Astrocyte (in vitro differentiated cells and primary cell): ENCODE data around the gene CHRNA5. TPM values are rescaled to one million over a fixed set of nuclear protein-coding genes. Genes with fewer than 3 reads are reported as not detected.

ENCODE experiments used
- DNase-seq: peaks from one replicate; pipeline ENCODE4 v3.0.0-alpha.2; 2010; ENCODE audit warnings: low read depth
- FAIRE-seq: peaks from 2 replicates; lab custom pipeline; 2011; peaks lifted over from hg19 to GRCh38; lab: Jason Lieb, UNC
- H2AFZ ChIP-seq: 2 replicates; pipeline ENCODE4 v1.6.0; 2012; ENCODE audit warnings: low read depth, low read length, inconsistent platforms
- H3K27ac ChIP-seq: 2 replicates; pipeline ENCODE4 v1.5.1; 2011; ENCODE audit warnings: low read depth, low read length, inconsistent platforms
- H3K27me3 ChIP-seq: 2 replicates; pipeline ENCODE4 v1.6.0; 2011; ENCODE audit warnings: low read length, inconsistent platforms; ENCODE audit not compliant: insufficient read depth
- H3K36me3 ChIP-seq: 2 replicates; pipeline ENCODE4 v1.5.1; 2011; ENCODE audit warnings: low read length, inconsistent platforms; ENCODE audit not compliant: insufficient read depth
- H3K4me1 ChIP-seq: 2 replicates; pipeline ENCODE4 v1.5.1; 2011; ENCODE audit warnings: low read length, inconsistent platforms; ENCODE audit not compliant: insufficient read depth
- H3K4me2 ChIP-seq: 2 replicates; pipeline ENCODE4 v1.6.0; 2012; ENCODE audit warnings: low read length, inconsistent platforms
- H3K4me3 ChIP-seq: 2 replicates; pipeline ENCODE4 v1.5.1; 2011; ENCODE audit warnings: low read depth, mild to moderate bottlenecking, low read length, inconsistent platforms; ENCODE audit not compliant: insufficient read depth
- H3K79me2 ChIP-seq: 2 replicates; pipeline ENCODE4 v1.6.0; 2012; ENCODE audit warnings: mild to moderate bottlenecking, low read length, inconsistent platforms; ENCODE audit not compliant: insufficient read depth
- H3K9ac ChIP-seq: 2 replicates; pipeline ENCODE4 v1.6.0; 2012; ENCODE audit warnings: mild to moderate bottlenecking, low read length, inconsistent platforms
- H3K9me3 ChIP-seq: 2 replicates; pipeline ENCODE4 v1.5.1; 2012; ENCODE audit warnings: low read depth, mild to moderate bottlenecking, low read length, inconsistent platforms; ENCODE audit not compliant: insufficient read depth
- H4K20me1 ChIP-seq: 2 replicates; pipeline ENCODE4 v1.6.0; 2012; ENCODE audit warnings: low read length, inconsistent platforms; ENCODE audit not compliant: insufficient read depth
- H3K27ac Mint-ChIP-seq: one replicate; pipeline ENCODE4 v1.8.0; 2021; ENCODE audit warnings: mild to moderate bottlenecking, mixed read lengths; ENCODE audit not compliant: unreplicated experiment
- H3K27me3 Mint-ChIP-seq: one replicate; pipeline ENCODE4 v1.8.0; 2021; ENCODE audit warnings: low read depth, mixed read lengths; ENCODE audit not compliant: unreplicated experiment
- H3K36me3 Mint-ChIP-seq: one replicate; pipeline ENCODE4 v1.8.0; 2021; ENCODE audit warnings: low read depth, mixed read lengths; ENCODE audit not compliant: unreplicated experiment
- H3K4me1 Mint-ChIP-seq: one replicate; pipeline ENCODE4 v1.8.0; 2021; ENCODE audit warnings: low read depth, mixed read lengths; ENCODE audit not compliant: unreplicated experiment
- H3K4me3 Mint-ChIP-seq: one replicate; pipeline ENCODE4 v1.8.0; 2021; ENCODE audit warnings: mild to moderate bottlenecking, moderate library complexity, mixed read lengths; ENCODE audit not compliant: unreplicated experiment
- H3K9me3 Mint-ChIP-seq: one replicate; pipeline ENCODE4 v1.8.0; 2021; ENCODE audit warnings: mild to moderate bottlenecking, mixed read lengths; ENCODE audit not compliant: unreplicated experiment
- CTCF ChIP-seq: IDR thresholded peaks from 2 replicates; pipeline ENCODE4 v1.5.1; 2011; ENCODE audit warnings: low read depth, mild to moderate bottlenecking, inconsistent platforms, low read length, moderate library complexity; ENCODE audit not compliant: insufficient read depth
- EZH2 ChIP-seq: IDR thresholded peaks from 2 replicates; pipeline ENCODE4 v1.6.1; 2012; ENCODE audit warnings: mild to moderate bottlenecking, low read length, inconsistent platforms; ENCODE audit not compliant: insufficient read depth
- total RNA-seq: library from RNA; stranded (reverse); gene quantifications from 2 replicates; pipeline ENCODE4 v1.2.1, GENCODE V29; 2021

CHRNA5 gene
- total RNA-seq, 1 donor from 2014 or later: 2.5 TPM

- H3K4me1 Mint-ChIP-seq: no peaks in the 10 kb centered on the region
Observed at GRCh38 chr15:78599189-78599588, 33.9 kb downstream of the CHRNA5 start.

GRCh38 chr15:78603467-78603866 is 38.1 kb downstream of the CHRNA5 start:
- Histone ChIP-seq H3K9ac (no peak overlapping the region), H3K9me3 (no peaks in the 10 kb centered on the region), H3K36me3 (no peaks in the 10 kb centered on the region), H3K4me3 (no peak overlapping the region), H3K79me2 (no peaks in the 10 kb centered on the region), H3K4me1 (no peaks in the 10 kb centered on the region), H2AFZ (no peak overlapping the region), H4K20me1 (no peaks in the 10 kb centered on the region), H3K4me2 (no peak overlapping the region), H3K27me3 (no peaks in the 10 kb centered on the region), H3K27ac (no peak overlapping the region)
- no peak for FAIRE-seq
- Mint-ChIP-seq H3K4me1 (no peaks in the 10 kb centered on the region), H3K27me3 (peaks cover 17% of the 10 kb centered on the region), H3K36me3 (peaks cover 5% of the 10 kb centered on the region), H3K9me3 (peaks cover 6% of the 10 kb centered on the region), H3K27ac (no peak overlapping the region), H3K4me3 (no peak overlapping the region)
- TF ChIP-seq EZH2 (no peak), CTCF (no peak)
- DNase-seq: no peak

More at GRCh38 chr15:78599189-78599588, 33.9 kb downstream of the CHRNA5 start:
- FAIRE-seq: no peak
- H2AFZ ChIP-seq: no peak overlapping the region
- H3K4me1 ChIP-seq: no peaks in the 10 kb centered on the region
- H3K27me3 ChIP-seq: no peaks in the 10 kb centered on the region
- H3K79me2 ChIP-seq: no peaks in the 10 kb centered on the region
- TF ChIP-seq CTCF: no peak
- no peak for TF ChIP-seq EZH2
- no peaks in the 10 kb centered on the region for H3K9me3 ChIP-seq
- no peak overlapping the region for H3K4me2 ChIP-seq
- no peak overlapping the region for H3K27ac ChIP-seq
- Mint-ChIP-seq H3K27ac (no peak overlapping the region), H3K36me3 (peaks cover 5% of the 10 kb centered on the region), H3K9me3 (peaks cover 2% of the 10 kb centered on the region), H3K27me3 (peaks cover 3% of the 10 kb centered on the region), H3K4me3 (no peak overlapping the region)
- H3K4me3 ChIP-seq: no peak overlapping the region
- DNase-seq: no peak
- no peak overlapping the region for H3K9ac ChIP-seq
- H4K20me1 ChIP-seq: no peaks in the 10 kb centered on the region
- no peaks in the 10 kb centered on the region for H3K36me3 ChIP-seq

GRCh38 chr15:78604420-78604819 is 39.1 kb downstream of the CHRNA5 start:
- H3K36me3 ChIP-seq: no peaks in the 10 kb centered on the region

More at GRCh38 chr15:78604420-78604819, 39.1 kb downstream of the CHRNA5 start:
- no peaks in the 10 kb centered on the region for H3K9me3 ChIP-seq
- no peak overlapping the region for H2AFZ ChIP-seq
- no peaks in the 10 kb centered on the region for H3K27me3 ChIP-seq
- Mint-ChIP-seq H3K4me1 (no peaks in the 10 kb centered on the region), H3K27me3 (peaks cover 17% of the 10 kb centered on the region), H3K36me3 (peaks cover 5% of the 10 kb centered on the region), H3K9me3 (peaks cover 7% of the 10 kb centered on the region), H3K27ac (no peak overlapping the region), H3K4me3 (no peak overlapping the region)
- FAIRE-seq (no peak), DNase-seq (no peak)
- H3K27ac ChIP-seq: no peak overlapping the region
- no peak overlapping the region for H3K4me3 ChIP-seq
- TF ChIP-seq CTCF: no peak
- no peak for TF ChIP-seq EZH2
- no peaks in the 10 kb centered on the region for H4K20me1 ChIP-seq
- H3K79me2 ChIP-seq: no peaks in the 10 kb centered on the region
- H3K4me1 ChIP-seq: no peaks in the 10 kb centered on the region
- H3K9ac ChIP-seq: no peak overlapping the region
- no peak overlapping the region for H3K4me2 ChIP-seq
